Gastrocnemius medialis (tissue), 4 donors: ENCODE results near the gene TSPAN14. TPM values are rescaled to one million over a fixed set of nuclear protein-coding genes. Genes with fewer than 3 reads are reported as not detected.

ENCODE experiments used
- ATAC-seq, 2 donors: fragments of 150-250 bp; one replicate each; pipeline ENCODE4 v1.9.1; 2016
- DNase-seq, 2 donors: peaks; one replicate each; pipeline ENCODE4 v3.0.0-alpha.2; 2019
- H3K27ac ChIP-seq, 4 donors: fragments of 200-600 bp; sonication (generic); 1 replicate in 1 of 4; 2 replicates in 3 of 4; pipeline ENCODE4 v1.5.1; 2016 to 2018; ENCODE audit warnings: mild to moderate bottlenecking in 2 of 4, moderate library complexity in 1 of 4
- H3K27me3 ChIP-seq, 3 donors: fragments of 200-600 bp; sonication (generic) in 2 of 3; 1 replicate in 1 of 3; 2 replicates in 2 of 3; pipeline versions ENCODE4 v1.5.1 to v1.6.0; 2016 to 2019; ENCODE audit warnings: mild to moderate bottlenecking in 1 of 3, moderate library complexity in 1 of 3
- H3K36me3 ChIP-seq, 2 donors: fragments of 200-600 bp; sonication (generic) in 1 of 2; one replicate each; pipeline ENCODE4 v1.5.1; 2017 to 2018
- H3K4me1 ChIP-seq, 2 donors: fragments of 200-600 bp; sonication (generic) in 1 of 2; one replicate each; pipeline ENCODE4 v1.5.1; 2016 to 2017; ENCODE audit warnings: mild to moderate bottlenecking in 2 of 2
- H3K4me3 ChIP-seq, 4 donors: fragments of 200-600 bp; sonication (generic) in 3 of 4; 1 replicate in 1 of 4; 2 replicates in 3 of 4; pipeline ENCODE4 v1.5.1; 2016 to 2019; ENCODE audit warnings: mild to moderate bottlenecking in 2 of 4
- H3K9me3 ChIP-seq, 3 donors: fragments of 200-600 bp; sonication (generic) in 2 of 3; 1 replicate in 1 of 3; 2 replicates in 2 of 3; pipeline ENCODE4 v1.5.1; 2016 to 2019
- POLR2A ChIP-seq, 2 donors: fragments of 450-650 bp; IDR thresholded peaks; one replicate each; pipeline ENCODE4 v1.6.1; 2017; ENCODE audit warnings: antibody characterized with exemption in 2 of 2, mild to moderate bottlenecking in 2 of 2, moderate library complexity in 2 of 2
- in situ Hi-C, 4 donors: fragments of 200-750 bp; cut with MboI; loops; one replicate each; pipeline versions ENCODE4 v1.15.0 to v1.8.0; 2017; ENCODE audit warnings: low sequenced_read_pairs in 4 of 4
- intact Hi-C: fragments of 100-400 bp; cut with DNase I; formaldehyde crosslinking; loops from one replicate; pipeline ENCODE4 v1.15.1; 2023; ENCODE audit warnings: low total_unique reads
- total RNA-seq, 4 donors: library from RNA; depleted of rRNA; stranded (reverse); fragments of >200 nt; gene quantifications; one replicate each; pipeline versions ENCODE4 v1.1.0 to v1.2.3, GENCODE V29; 2016
- TF ChIP-seq, protein P1 (sequence below), 5 experiments: fragments of 450-650 bp in 3 of 5; fragments of 200-600 bp in 2 of 5; sonication (generic) in 2 of 5; IDR thresholded peaks in 4 of 5; conservative IDR thresholded peaks in 1 of 5; 1 replicate in 4 of 5; 2 replicates in 1 of 5; pipeline ENCODE4 v1.5.1; 2016 to 2019; ENCODE audit warnings: antibody characterized with exemption in 5 of 5, mild to moderate bottlenecking in 3 of 5, moderate library complexity in 3 of 5

TSPAN14 gene
- total RNA-seq, 4 donors from 2014 or later, result 22.6 to 29.3 (median 26.9) TPM

DNA sequence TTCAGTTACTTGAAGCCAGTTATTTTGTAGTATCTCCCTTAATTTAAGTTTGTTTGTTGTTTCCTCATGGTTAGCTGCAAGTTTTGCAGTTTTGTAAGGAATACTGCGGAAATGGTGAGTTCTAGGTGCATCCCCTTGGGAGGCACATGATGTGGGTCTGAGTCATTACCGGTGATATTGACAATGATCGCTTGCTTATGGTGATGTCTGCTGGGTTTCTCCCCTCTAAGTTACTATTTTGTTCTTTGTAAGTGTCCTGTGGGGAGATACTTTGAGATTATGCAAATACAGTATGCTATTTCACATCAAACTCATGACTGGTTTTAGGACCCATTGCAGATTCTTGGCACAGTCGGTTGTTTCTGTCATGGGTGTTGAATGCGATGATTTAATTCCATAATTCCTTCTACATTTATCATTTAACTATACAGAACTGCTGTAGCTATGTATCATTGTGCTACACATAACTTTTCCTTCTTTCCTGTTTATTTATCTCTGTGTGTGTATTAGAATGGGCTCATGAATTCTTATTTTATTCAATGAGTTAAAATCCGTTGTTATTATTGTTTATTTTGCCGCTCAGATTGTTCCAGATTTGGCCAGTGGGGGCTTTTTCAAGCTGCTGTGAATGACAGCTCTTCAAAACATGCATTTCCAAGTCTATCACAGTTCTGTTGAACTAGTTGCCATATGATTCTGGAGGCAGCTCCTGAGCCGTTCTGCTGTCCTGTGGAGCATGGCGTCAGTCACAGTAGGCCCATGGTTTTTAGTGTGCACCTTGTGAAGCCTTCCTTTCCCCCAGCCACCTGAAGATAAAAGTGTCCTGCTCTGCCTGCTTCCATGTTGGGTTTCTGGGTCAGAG is 18.4 kb downstream of the TSPAN14 start:
- intact Hi-C loops (no loop called here), in situ Hi-C loops (no loop called here)
- Histone ChIP-seq H3K9me3 (no peaks in the 10 kb centered on the region), H3K4me1 (peaks cover 32 to 45% of the 10 kb centered on the region in 2 donors), H3K27ac (peak overlapping the region in 3 of 4 donors; percentile 64 to 95 (median 71)), H3K27me3 (no peaks in the 10 kb centered on the region), H3K36me3 (no peaks in the 10 kb centered on the region), H3K4me3 (no peak overlapping the region)
- ATAC-seq (peak; percentile 33 to 35), DNase-seq (no peak)
- TF ChIP-seq, protein P1, sequence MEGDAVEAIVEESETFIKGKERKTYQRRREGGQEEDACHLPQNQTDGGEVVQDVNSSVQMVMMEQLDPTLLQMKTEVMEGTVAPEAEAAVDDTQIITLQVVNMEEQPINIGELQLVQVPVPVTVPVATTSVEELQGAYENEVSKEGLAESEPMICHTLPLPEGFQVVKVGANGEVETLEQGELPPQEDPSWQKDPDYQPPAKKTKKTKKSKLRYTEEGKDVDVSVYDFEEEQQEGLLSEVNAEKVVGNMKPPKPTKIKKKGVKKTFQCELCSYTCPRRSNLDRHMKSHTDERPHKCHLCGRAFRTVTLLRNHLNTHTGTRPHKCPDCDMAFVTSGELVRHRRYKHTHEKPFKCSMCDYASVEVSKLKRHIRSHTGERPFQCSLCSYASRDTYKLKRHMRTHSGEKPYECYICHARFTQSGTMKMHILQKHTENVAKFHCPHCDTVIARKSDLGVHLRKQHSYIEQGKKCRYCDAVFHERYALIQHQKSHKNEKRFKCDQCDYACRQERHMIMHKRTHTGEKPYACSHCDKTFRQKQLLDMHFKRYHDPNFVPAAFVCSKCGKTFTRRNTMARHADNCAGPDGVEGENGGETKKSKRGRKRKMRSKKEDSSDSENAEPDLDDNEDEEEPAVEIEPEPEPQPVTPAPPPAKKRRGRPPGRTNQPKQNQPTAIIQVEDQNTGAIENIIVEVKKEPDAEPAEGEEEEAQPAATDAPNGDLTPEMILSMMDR (IDR thresholded peaks at IDR 0.05 in 4 of 5, conservative IDR thresholded peaks at IDR 0.05 in 1 of 5), result no peak
- no peak for TF ChIP-seq POLR2A (IDR thresholded peaks at IDR 0.05)

DNA sequence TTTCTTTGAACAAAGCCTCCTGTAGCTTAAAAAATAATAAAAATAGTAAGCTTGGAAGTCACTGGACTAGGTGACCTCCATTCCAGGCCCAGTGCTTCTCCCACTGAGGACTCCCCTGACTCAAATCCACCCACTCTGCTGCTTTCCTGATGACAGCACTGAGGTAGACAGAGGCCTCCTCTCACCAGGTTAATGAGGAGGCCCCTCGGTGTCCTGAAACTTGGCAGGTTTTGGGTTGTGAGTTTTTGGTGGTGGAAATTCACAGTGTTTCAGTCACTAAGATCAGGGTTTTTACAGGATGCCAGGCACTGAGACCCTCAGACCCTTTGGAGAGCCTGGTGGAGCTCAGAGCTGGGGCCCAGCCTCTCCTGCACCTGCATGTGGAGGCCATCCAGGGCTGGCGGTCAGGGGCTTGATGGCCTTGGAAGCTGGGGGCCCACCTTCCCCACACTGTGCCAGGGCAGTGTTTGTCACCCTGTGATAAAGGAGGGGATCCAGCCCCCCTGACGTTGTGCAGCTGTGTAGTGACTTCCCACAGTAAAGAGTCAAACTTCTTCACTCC is 19.1 kb downstream of the TSPAN14 start:
- H3K27me3 ChIP-seq, result no peaks in the 10 kb centered on the region
- H3K27ac ChIP-seq, result peak overlapping the region; percentile 7 to 95 (median 68)
- no peak for DNase-seq
- H3K9me3 ChIP-seq, result no peaks in the 10 kb centered on the region
- H3K36me3 ChIP-seq, result no peaks in the 10 kb centered on the region
- H3K4me3 ChIP-seq, result no peak overlapping the region
- H3K4me1 ChIP-seq, result peaks cover 29 to 38% of the 10 kb centered on the region in 2 donors
- TF ChIP-seq, protein P1 (IDR thresholded peaks at IDR 0.05 in 4 of 5, conservative IDR thresholded peaks at IDR 0.05 in 1 of 5), result no peak
- no peak for TF ChIP-seq POLR2A (IDR thresholded peaks at IDR 0.05)
- in situ Hi-C loops, result no loop called here
- ATAC-seq, result no peak
- intact Hi-C loops, result no loop called here

DNA sequence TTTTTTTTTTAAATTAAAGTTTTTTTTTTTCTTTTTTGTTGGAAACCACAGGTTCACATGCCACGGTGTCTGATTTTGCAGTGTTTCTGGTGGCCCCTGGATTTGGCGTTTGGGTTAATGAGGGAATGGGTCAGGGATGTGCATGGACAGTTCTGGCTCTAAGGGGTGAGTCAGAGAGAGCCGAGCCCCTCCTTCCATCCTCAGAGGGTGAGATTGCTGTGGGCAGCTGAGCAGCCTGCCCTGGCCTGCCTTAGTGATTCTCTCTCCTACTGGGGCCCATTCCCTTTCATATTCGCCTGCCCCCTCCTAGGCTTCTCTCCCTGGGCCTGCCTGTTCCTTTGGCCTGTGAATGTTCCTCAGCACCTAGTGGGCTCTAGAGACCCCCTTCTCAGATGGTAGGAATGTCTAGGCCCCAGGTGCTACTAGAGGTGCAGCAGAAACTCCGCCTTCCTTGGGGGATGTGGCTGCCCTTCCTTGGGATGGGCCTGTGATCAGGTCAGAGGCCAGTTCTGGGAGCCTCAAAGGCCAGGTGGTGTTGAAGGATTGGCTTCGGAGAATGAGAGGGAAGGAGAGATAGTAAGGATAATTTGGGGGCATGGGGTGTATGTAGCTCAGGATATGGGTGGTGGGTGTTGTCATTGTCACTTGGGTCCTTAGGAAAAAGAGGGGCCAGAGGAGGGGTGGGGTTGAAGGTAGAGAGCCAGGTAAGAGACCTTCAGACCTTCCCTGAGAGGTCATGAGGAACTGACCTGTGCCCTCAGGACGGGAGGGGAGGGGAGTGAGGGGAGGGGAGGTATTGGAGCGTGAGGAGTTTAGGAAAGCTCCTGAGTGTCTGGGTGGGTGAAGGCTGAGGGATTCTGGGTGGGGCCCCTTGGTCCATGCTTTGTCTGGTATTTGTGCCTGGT is 19.8 kb downstream of the TSPAN14 start:
- H3K27me3 ChIP-seq, result no peaks in the 10 kb centered on the region
- in situ Hi-C loops, result no loop called here
- peaks cover 21 to 31% of the 10 kb centered on the region in 2 donors for H3K4me1 ChIP-seq
- H3K4me3 ChIP-seq, result no peak overlapping the region
- H3K9me3 ChIP-seq, result no peaks in the 10 kb centered on the region
- intact Hi-C loops, result no loop called here
- H3K36me3 ChIP-seq, result no peaks in the 10 kb centered on the region
- ATAC-seq (no peak), DNase-seq (no peak)
- peak overlapping the region; percentile 7 to 95 (median 68) for H3K27ac ChIP-seq
- TF ChIP-seq, protein P1 (IDR thresholded peaks at IDR 0.05 in 4 of 5, conservative IDR thresholded peaks at IDR 0.05 in 1 of 5), result no peak
- no peak for TF ChIP-seq POLR2A (IDR thresholded peaks at IDR 0.05)

DNA sequence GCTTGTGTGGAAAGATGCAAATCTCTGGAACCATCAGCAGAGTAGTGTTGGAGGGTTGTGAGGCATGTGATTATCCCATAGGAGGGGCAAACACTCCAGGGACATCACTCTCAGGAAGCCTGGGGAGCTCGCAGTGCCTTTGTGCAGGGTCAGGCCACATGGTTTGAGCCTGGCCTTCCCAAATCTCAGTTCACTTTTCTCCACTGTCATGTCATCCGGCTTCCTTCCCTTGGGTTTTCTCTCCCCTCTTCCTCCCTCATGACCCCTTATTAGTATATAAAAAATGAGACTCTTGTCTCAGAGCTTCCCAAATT is 20.4 kb downstream of the TSPAN14 start:
- no peak overlapping the region for H3K4me3 ChIP-seq
- no peak for DNase-seq
- H3K27ac ChIP-seq, result peak overlapping the region; percentile 7 to 95 (median 68)
- peaks cover 20 to 25% of the 10 kb centered on the region in 2 donors for H3K4me1 ChIP-seq
- intact Hi-C loops (no loop called here), in situ Hi-C loops (no loop called here)
- ATAC-seq, result no peak
- TF ChIP-seq, protein P1 (IDR thresholded peaks at IDR 0.05 in 4 of 5, conservative IDR thresholded peaks at IDR 0.05 in 1 of 5), result no peak
- TF ChIP-seq POLR2A (IDR thresholded peaks at IDR 0.05), result no peak
- H3K27me3 ChIP-seq, result no peaks in the 10 kb centered on the region
- H3K9me3 ChIP-seq, result no peaks in the 10 kb centered on the region
- H3K36me3 ChIP-seq, result no peaks in the 10 kb centered on the region
